GM23338 (cell line): ENCODE measurements around the gene SLC16A7. TPM values are rescaled to one million over a fixed set of nuclear protein-coding genes. Genes with fewer than 3 reads are reported as not detected.

Experiments
- ATAC-seq: fragments of 200-7000 bp; cut with Tn5 transposase; 3 replicates; pipeline ENCODE4 v1.9.1; 2020
- DNase-seq: peaks from one replicate; pipeline ENCODE4 v3.0.0-alpha.2; 2015; ENCODE audit warnings: low spot score
- H2AFZ ChIP-seq: fragments of 200-600 bp; sonication (generic); 2 replicates; pipeline ENCODE4 v1.8.0; 2016; ENCODE audit warnings: antibody characterized with exemption, mild to moderate bottlenecking, moderate library complexity
- H3F3A ChIP-seq: fragments of 200-600 bp; sonication (generic); replicated peaks from 2 replicates; pipeline ENCODE4 v1.8.0; 2017; ENCODE audit warnings: antibody characterized with exemption, mixed run types, low read depth
- H3K27ac ChIP-seq: fragments of 200-600 bp; sonication (generic); 2 replicates; pipeline ENCODE4 v1.6.1; 2016; ENCODE audit warnings: low read depth
- H3K27me3 ChIP-seq: fragments of 200-600 bp; sonication (generic); 2 replicates; pipeline ENCODE4 v1.8.0; 2016; ENCODE audit warnings: mild to moderate bottlenecking, mixed run types, moderate library complexity; ENCODE audit not compliant: insufficient read depth
- H3K36me3 ChIP-seq: fragments of 200-600 bp; sonication (generic); 2 replicates; pipeline ENCODE4 v1.8.0; 2016; ENCODE audit warnings: mild to moderate bottlenecking; ENCODE audit not compliant: insufficient read depth
- H3K4me1 ChIP-seq: fragments of 200-600 bp; sonication (generic); 2 replicates; pipeline ENCODE4 v1.8.0; 2016; ENCODE audit warnings: mild to moderate bottlenecking, moderate library complexity; ENCODE audit not compliant: insufficient read depth
- H3K4me2 ChIP-seq: fragments of 200-600 bp; sonication (generic); 2 replicates; pipeline ENCODE4 v1.7.1; 2017; ENCODE audit warnings: mixed run types
- H3K4me3 ChIP-seq: fragments of 200-600 bp; sonication (generic); 2 replicates; pipeline ENCODE4 v1.6.1; 2016; ENCODE audit warnings: mixed run types
- H3K79me2 ChIP-seq: fragments of 200-600 bp; sonication (generic); replicated peaks from 2 replicates; pipeline ENCODE4 v1.8.0; 2017; ENCODE audit warnings: mild to moderate bottlenecking; ENCODE audit not compliant: insufficient read depth
- H3K9me2 ChIP-seq: fragments of 200-600 bp; sonication (generic); 2 replicates; pipeline ENCODE4 v1.8.0; 2017; ENCODE audit not compliant: insufficient read depth
- H4K20me1 ChIP-seq: fragments of 200-600 bp; sonication (generic); replicated peaks from 2 replicates; pipeline ENCODE4 v1.8.0; 2017; ENCODE audit warnings: mild to moderate bottlenecking; ENCODE audit not compliant: insufficient read depth
- H3K27ac Mint-ChIP-seq: 2 replicates; pipeline ENCODE4 v1.8.0; 2020; ENCODE audit warnings: inconsistent platforms, mild to moderate bottlenecking, moderate library complexity, mixed read lengths
- H3K27me3 Mint-ChIP-seq: 3 replicates; pipeline ENCODE4 v1.8.0; 2022; ENCODE audit warnings: low read depth, mild to moderate bottlenecking, moderate library complexity, mixed read lengths, inconsistent platforms; ENCODE audit not compliant: insufficient read depth, poor library complexity
- H3K36me3 Mint-ChIP-seq: 3 replicates; pipeline ENCODE4 v1.8.0; 2021; ENCODE audit warnings: low read depth, mild to moderate bottlenecking, inconsistent platforms, moderate library complexity, mixed read lengths
- H3K4me1 Mint-ChIP-seq: 3 replicates; pipeline ENCODE4 v1.8.0; 2020; ENCODE audit warnings: mild to moderate bottlenecking, inconsistent platforms, mixed read lengths
- H3K4me3 Mint-ChIP-seq: 3 replicates; pipeline ENCODE4 v1.8.0; 2021; ENCODE audit warnings: moderate library complexity, mild to moderate bottlenecking, inconsistent platforms, mixed read lengths
- H3K9me3 Mint-ChIP-seq: 3 replicates; pipeline ENCODE4 v1.8.0; 2020; ENCODE audit warnings: moderate library complexity, mild to moderate bottlenecking, inconsistent platforms, mixed read lengths
- CREB1 ChIP-seq: fragments of 250-450 bp; sonication (Bioruptor Pico); IDR thresholded peaks from 2 replicates; pipeline ENCODE4 v1.5.0; 2020; ENCODE audit warnings: low read depth, mild to moderate bottlenecking, moderate library complexity
- CTCF ChIP-seq, 2 experiments: fragments of 200-600 bp in 1 of 2; sonication (generic) in 1 of 2; conservative IDR thresholded peaks; 2 replicates each; pipeline versions ENCODE4 v1.5.1 to v1.6.1; 2016 to 2017; ENCODE audit warnings: antibody characterized with exemption in 2 of 2, low read depth in 2 of 2, mild to moderate bottlenecking in 2 of 2, moderate library complexity in 1 of 2
- ETS1 ChIP-seq: IDR thresholded peaks from 2 replicates; pipeline ENCODE4 v1.6.1; 2016; ENCODE audit warnings: antibody characterized with exemption
- EZH2 ChIP-seq: fragments of 200-600 bp; sonication (generic); IDR thresholded peaks from one replicate; pipeline ENCODE4 v1.8.0; 2017; ENCODE audit warnings: antibody characterized with exemption, mild to moderate bottlenecking, low read depth; ENCODE audit not compliant: unreplicated experiment
- EZH2phosphoT487 ChIP-seq: fragments of 200-600 bp; sonication (generic); IDR thresholded peaks from one replicate; pipeline ENCODE4 v1.8.1; 2018; ENCODE audit warnings: antibody characterized with exemption; ENCODE audit not compliant: unreplicated experiment
- NANOG ChIP-seq: IDR thresholded peaks from 2 replicates; pipeline ENCODE4 v1.6.1; 2016; ENCODE audit warnings: antibody characterized with exemption, borderline replicate concordance
- POLR2AphosphoS5 ChIP-seq: IDR thresholded peaks from 2 replicates; pipeline ENCODE4 v1.6.1; 2016; ENCODE audit warnings: antibody characterized with exemption, low read depth
- REST ChIP-seq: IDR thresholded peaks from one replicate; pipeline ENCODE4 v1.6.1; 2018; ENCODE audit warnings: antibody characterized with exemption; ENCODE audit not compliant: unreplicated experiment
- ZNF114 ChIP-seq: fragments of 250-450 bp; sonication (Bioruptor Pico); IDR thresholded peaks from 2 replicates; pipeline ENCODE4 v1.5.0; 2020; ENCODE audit warnings: mild to moderate bottlenecking, moderate library complexity
- ZNF462 ChIP-seq: fragments of 250-450 bp; sonication (Bioruptor Pico); IDR thresholded peaks from 2 replicates; pipeline ENCODE4 v1.5.0; 2020; ENCODE audit warnings: mild to moderate bottlenecking, moderate library complexity
- polyA plus RNA-seq: library from polyadenylated mRNA; unstranded; fragments of >200 nt; fragmentation: Nextera tagmentation; extraction: Ambion mirVana; gene quantifications from 2 replicates; pipeline ENCODE4 v1.2.1, GENCODE V29; 2016
- total RNA-seq: library from RNA; depleted of rRNA; stranded (reverse); fragments of >200 nt; shearing (Covaris generic); gene quantifications from 2 replicates; pipeline ENCODE4 v1.2.3, GENCODE V29; 2014

Gene SLC16A7
- total and polyA plus RNA-seq, 2 experiments from 2014 or later = 2.8 to 4.3 TPM

GRCh38 chr12:59559696-59560095, 36.1 kb upstream of the SLC16A7 start:
- H3K36me3 Mint-ChIP-seq = no peaks in the 10 kb centered on the region
- no peaks in the 10 kb centered on the region for H3K36me3 ChIP-seq
- no peak for DNase-seq
- no peaks in the 10 kb centered on the region for H3K4me1 Mint-ChIP-seq
- no peaks in the 10 kb centered on the region for H3K27me3 ChIP-seq
- no peaks in the 10 kb centered on the region; the same call in 2 of the 3 replicates for H3K9me3 Mint-ChIP-seq
- H3K4me3 Mint-ChIP-seq = no peak overlapping the region
- H3K4me3 ChIP-seq = no peak overlapping the region
- no peak for ATAC-seq
- H3K4me2 ChIP-seq = no peak overlapping the region
- H3K27me3 Mint-ChIP-seq = peaks cover 2% of the 10 kb centered on the region
- no peaks in the 10 kb centered on the region for H3K79me2 ChIP-seq
- no peaks in the 10 kb centered on the region for H3F3A ChIP-seq
- H3K27ac Mint-ChIP-seq = no peak overlapping the region
- H3K27ac ChIP-seq = no peak overlapping the region
- H2AFZ ChIP-seq = no peak overlapping the region
- H4K20me1 ChIP-seq = no peaks in the 10 kb centered on the region
- H3K9me2 ChIP-seq = no peaks in the 10 kb centered on the region
- no peaks in the 10 kb centered on the region for H3K4me1 ChIP-seq
- TF ChIP-seq CTCF (conservative IDR thresholded peaks at IDR 0.05; ENCODE audit: low read depth in 2 of 2) (no peak), ETS1 (no peak), EZH2 (no peak), ZNF462 (CRISPR knock-in tag) (no peak), EZH2phosphoT487 (no peak), ZNF114 (CRISPR knock-in tag) (no peak), CREB1 (CRISPR knock-in tag) (no peak), REST (no peak), NANOG (no peak), POLR2AphosphoS5 (no peak)
